ENCODE measurements around the gene ANGPTL8. TPM values are rescaled to one million over a fixed set of nuclear protein-coding genes. Genes with fewer than 3 reads are reported as not detected.

ANGPTL8 gene
- total and polyA plus RNA-seq, 2 experiments from 2014 or later = not detected

DNA sequence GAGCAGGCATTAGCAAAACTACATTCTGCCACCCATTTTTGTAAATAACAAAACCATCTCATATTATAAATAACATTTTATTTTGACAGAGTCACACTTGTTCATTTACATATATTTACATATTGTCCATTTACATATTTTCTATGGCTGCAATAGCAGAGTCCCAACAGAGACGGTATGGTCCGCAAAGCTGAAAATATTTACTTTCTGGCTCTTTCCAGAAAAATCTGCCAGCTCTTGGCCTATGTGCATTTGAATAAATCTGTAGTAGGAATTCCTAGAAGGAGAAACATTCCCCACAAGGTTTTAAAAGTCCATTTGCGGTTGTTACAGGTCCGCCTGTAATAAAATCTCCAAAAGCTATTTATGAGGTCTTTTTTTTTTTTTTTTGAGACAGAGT is 50.8 kb downstream of the ANGPTL8 start (continued):
- TF ChIP-seq ZNF462 (CRISPR knock-in tag; IDR thresholded peaks at IDR 0.05) = no peak
- no peak for TF ChIP-seq ZNF114 (CRISPR knock-in tag; IDR thresholded peaks at IDR 0.05)
- no peak for TF ChIP-seq REST (IDR thresholded peaks at IDR 0.05; ENCODE audit: unreplicated experiment)
- no peak for TF ChIP-seq POLR2AphosphoS5 (IDR thresholded peaks at IDR 0.05; ENCODE audit: low read depth)

GRCh38 chr19:11291415-11291814 is 52.0 kb downstream of the ANGPTL8 start:
- no peak overlapping the region for H3K4me3 Mint-ChIP-seq
- H3K9me3 Mint-ChIP-seq = no peaks in the 10 kb centered on the region; the same call in 2 of the 3 replicates
- Histone ChIP-seq H3K4me1 (ENCODE audit: insufficient read depth) (peaks cover 6% of the 10 kb centered on the region), H3K27ac (ENCODE audit: low read depth) (no peak overlapping the region), H3K4me3 (no peak overlapping the region), H4K20me1 (replicated peaks; ENCODE audit: insufficient read depth) (no peaks in the 10 kb centered on the region), H3K4me2 (no peak overlapping the region), H2AFZ (0 out of 2 replicates have a peak overlapping the region, but pooled peaks have one; percentile 18), H3F3A (replicated peaks; ENCODE audit: low read depth) (no peaks in the 10 kb centered on the region), H3K79me2 (replicated peaks; ENCODE audit: insufficient read depth) (no peaks in the 10 kb centered on the region), H3K27me3 (ENCODE audit: insufficient read depth) (no peaks in the 10 kb centered on the region), H3K36me3 (ENCODE audit: insufficient read depth) (no peaks in the 10 kb centered on the region), H3K9me2 (ENCODE audit: insufficient read depth) (no peaks in the 10 kb centered on the region)
- H3K27me3 Mint-ChIP-seq (ENCODE audit: insufficient read depth, low read depth, poor library complexity) = peaks cover 8% of the 10 kb centered on the region
- DNase-seq (ENCODE audit: low spot score) (no peak), ATAC-seq (no peak)
- H3K4me1 Mint-ChIP-seq = peaks cover 6% of the 10 kb centered on the region; the same call in 2 of the 3 replicates
- H3K27ac Mint-ChIP-seq = no peak overlapping the region
- no peaks in the 10 kb centered on the region for H3K36me3 Mint-ChIP-seq (ENCODE audit: low read depth)
- TF ChIP-seq ZNF331 (CRISPR knock-in tag; IDR thresholded peaks at IDR 0.05; ENCODE audit: low read depth) (no peak), CREB1 (CRISPR knock-in tag; IDR thresholded peaks at IDR 0.05; ENCODE audit: low read depth) (no peak), REST (IDR thresholded peaks at IDR 0.05; ENCODE audit: unreplicated experiment) (no peak), ETS1 (IDR thresholded peaks at IDR 0.05) (no peak), EZH2 (IDR thresholded peaks at IDR 0.05; ENCODE audit: low read depth, unreplicated experiment) (no peak)
